ENCODE results near the gene TDRD10. TPM values are rescaled to one million over a fixed set of nuclear protein-coding genes. Genes with fewer than 3 reads are reported as not detected.

Gene TDRD10
- total RNA-seq, 1 experiment from 2014 or later: 0.31 TPM

GRCh38 chr1:154459080-154459479 is 42.9 kb upstream of the TDRD10 start:
- no peaks in the 10 kb centered on the region for H3K36me3 Mint-ChIP-seq (ENCODE audit: insufficient read depth in 1 of 3, low read depth in 3 of 3)
- no peak overlapping the region for H3K27ac Mint-ChIP-seq
- no peaks in the 10 kb centered on the region for H3K79me1 ChIP-seq (ENCODE audit: insufficient read depth, low read depth, low read length, poor library complexity, severe bottlenecking)
- no peak overlapping the region for H2AK5ac ChIP-seq (ENCODE audit: insufficient read length, low read length)
- no peak overlapping the region for H4K91ac ChIP-seq (ENCODE audit: insufficient read length, low read depth, low read length)
- H3K14ac ChIP-seq (ENCODE audit: insufficient read depth, low read length): no peak overlapping the region
- no peak overlapping the region for H3K9ac ChIP-seq (ENCODE audit: extremely low read depth, insufficient read length, low read length)
- no peak overlapping the region for H3K27ac ChIP-seq (ENCODE audit: insufficient read length, low read depth, low read length)
- no peaks in the 10 kb centered on the region for H3K23me2 ChIP-seq (ENCODE audit: insufficient read length, low read depth, low read length, poor library complexity, severe bottlenecking)
- no peaks in the 10 kb centered on the region for H3K79me2 ChIP-seq (ENCODE audit: insufficient read depth, low read length)
- no peaks in the 10 kb centered on the region for H4K20me1 ChIP-seq (ENCODE audit: control insufficient read depth, insufficient read depth, insufficient read length)
- H3T11ph ChIP-seq (ENCODE audit: low read length): no peak overlapping the region
- H4K8ac ChIP-seq (replicated peaks; ENCODE audit: insufficient read length, low read depth, low read length): no peak overlapping the region
- H2BK5ac ChIP-seq (ENCODE audit: insufficient read length, low read length): no peak overlapping the region
- no peak overlapping the region for H2BK20ac ChIP-seq (ENCODE audit: low read depth, low read length, poor library complexity, severe bottlenecking)
- no peak overlapping the region for H2BK15ac ChIP-seq (ENCODE audit: low read depth, low read length)
- H3K18ac ChIP-seq (ENCODE audit: insufficient read length, low read depth, low read length): no peak overlapping the region
- peaks cover 0 to 6% of the 10 kb centered on the region in 2 experiments; a peak in 1 of 4 replicates for H3K4me1 Mint-ChIP-seq
- H3K4me3 Mint-ChIP-seq: no peak overlapping the region
- no peak overlapping the region for H3K56ac ChIP-seq (ENCODE audit: insufficient read length, low read depth, low read length)
- H3K4ac ChIP-seq (ENCODE audit: low read depth, low read length): no peak overlapping the region
- no peak overlapping the region for H2AFZ ChIP-seq (ENCODE audit: low read length)
- no peak overlapping the region for H3K23ac ChIP-seq (ENCODE audit: insufficient read length, low read depth, low read length)
- no peak overlapping the region for H2BK120ac ChIP-seq (ENCODE audit: low read depth, low read length, poor library complexity, severe bottlenecking)
- no peak for DNase-seq
- no peaks in the 10 kb centered on the region for H3K9me3 Mint-ChIP-seq
- H2BK12ac ChIP-seq (ENCODE audit: insufficient read length, low read depth, low read length): no peak overlapping the region
- H3K9me3 ChIP-seq (ENCODE audit: control insufficient read depth, low read depth, low read length): no peaks in the 10 kb centered on the region
- H3K4me2 ChIP-seq (ENCODE audit: insufficient read depth, insufficient read length, low read length): no peak overlapping the region
- H3K4me1 ChIP-seq (ENCODE audit: insufficient read depth, low read length): no peaks in the 10 kb centered on the region
- H3K27me3 ChIP-seq (ENCODE audit: insufficient read depth, low read length): no peaks in the 10 kb centered on the region
- no peak for TF ChIP-seq CTCF (conservative IDR thresholded peaks at IDR 0.05)
- no peak overlapping the region for H4K5ac ChIP-seq (ENCODE audit: insufficient read length, low read depth, low read length)
- no peaks in the 10 kb centered on the region for H3K27me3 Mint-ChIP-seq (ENCODE audit: low read depth)
